ENCODE measurements around the gene S100Z.
"Not testable (repeated sequence)": the region's sequence is repeated elsewhere in the genome, so short reads cannot be mapped to it uniquely, and the experiment has no call there.

The S100Z gene

DNA sequence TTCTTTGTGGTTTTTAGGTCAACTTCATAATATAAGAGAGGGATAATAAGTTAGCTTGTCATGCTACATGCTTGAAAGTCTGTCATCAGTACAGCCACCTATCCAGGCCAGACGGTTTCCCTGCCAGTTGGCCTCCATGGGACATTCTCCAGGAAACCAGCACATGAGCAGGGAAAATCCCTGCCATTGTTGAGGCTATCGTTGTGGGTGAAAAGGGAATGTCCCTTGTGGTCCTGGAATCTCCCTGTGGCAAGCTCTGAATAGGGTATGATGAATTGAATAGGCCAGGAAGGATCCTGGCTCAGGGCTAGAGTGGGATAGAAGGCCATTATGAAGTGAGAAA lies 18.7 kb upstream of the S100Z start:
- no peak for DNase-seq

DNA sequence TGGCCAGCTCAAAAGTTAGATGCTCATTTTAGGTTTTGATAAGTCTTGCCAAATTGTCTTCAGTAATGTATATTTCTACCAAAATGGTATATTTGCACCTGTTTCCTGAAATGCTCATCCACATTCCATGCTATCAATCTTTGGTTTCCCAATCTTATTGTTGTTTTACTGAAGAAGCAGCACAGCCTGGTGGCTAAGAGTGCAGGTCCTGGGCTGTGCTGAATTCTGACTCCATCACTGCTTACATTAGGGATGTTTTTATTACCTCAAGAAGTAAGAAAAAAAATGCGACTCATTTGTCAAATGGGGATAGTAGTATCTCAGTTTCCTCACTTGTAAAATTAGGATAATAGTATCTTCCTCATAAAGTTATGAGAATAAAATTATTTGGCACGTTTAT lies 13.6 kb upstream of the S100Z start:
- DNase-seq, result no peak

DNA sequence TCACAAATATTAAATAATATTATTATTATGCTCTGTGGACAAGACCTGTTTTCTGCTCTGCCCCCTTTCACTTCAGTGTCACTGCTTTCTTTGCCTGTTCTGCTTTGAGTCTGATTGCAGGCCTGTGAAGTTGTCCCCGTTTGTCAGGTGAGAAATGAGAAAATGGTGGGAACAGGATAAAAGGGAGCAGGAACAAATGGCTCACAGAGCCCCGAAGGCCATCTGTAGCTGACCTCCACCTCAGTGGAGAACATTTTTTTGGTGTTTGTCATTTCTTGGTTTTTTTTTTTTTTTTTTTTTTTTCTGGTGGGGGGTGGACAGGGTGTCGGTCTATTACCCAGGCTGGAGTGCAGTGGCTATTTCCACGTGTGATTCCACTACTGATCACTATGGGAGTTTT lies 13.2 kb upstream of the S100Z start:
- no peak for DNase-seq

DNA sequence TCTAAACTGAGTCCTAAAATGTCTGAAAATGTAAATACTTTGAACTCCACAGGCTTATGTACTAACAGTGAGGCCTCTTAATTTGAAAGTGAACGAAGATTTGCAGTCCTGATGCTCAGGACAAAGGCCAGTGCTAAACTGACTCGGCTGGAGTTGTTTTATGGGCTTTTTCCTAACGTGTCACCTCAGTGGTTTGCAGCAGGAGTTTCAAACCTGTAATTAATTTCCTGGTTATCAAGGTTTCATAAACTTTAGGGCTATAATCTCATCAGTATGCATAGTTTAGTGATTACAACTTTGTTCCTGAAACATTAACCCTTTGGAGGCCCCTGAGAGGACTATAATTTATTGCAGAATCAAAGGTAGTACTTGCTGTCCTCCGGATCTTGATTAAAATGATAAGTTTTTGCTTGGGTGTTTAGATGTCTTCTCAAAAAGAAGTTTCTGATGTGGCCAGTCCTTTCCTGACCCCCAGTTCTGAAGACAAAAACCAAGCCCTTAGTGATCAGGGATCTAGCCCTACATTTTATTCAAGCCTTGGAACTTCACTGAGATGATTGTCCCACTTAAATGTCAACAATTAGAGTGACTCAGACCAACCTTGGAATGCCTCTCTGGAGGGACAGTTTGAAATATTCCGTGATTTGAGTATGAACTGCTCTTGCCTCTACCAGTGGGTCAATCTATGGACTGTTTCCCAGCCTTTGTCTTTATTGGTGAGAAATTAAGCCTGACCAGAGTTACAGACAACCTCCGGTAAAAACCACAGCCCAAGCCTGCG lies 11.1 kb upstream of the S100Z start:
- DNase-seq, result no peak

DNA sequence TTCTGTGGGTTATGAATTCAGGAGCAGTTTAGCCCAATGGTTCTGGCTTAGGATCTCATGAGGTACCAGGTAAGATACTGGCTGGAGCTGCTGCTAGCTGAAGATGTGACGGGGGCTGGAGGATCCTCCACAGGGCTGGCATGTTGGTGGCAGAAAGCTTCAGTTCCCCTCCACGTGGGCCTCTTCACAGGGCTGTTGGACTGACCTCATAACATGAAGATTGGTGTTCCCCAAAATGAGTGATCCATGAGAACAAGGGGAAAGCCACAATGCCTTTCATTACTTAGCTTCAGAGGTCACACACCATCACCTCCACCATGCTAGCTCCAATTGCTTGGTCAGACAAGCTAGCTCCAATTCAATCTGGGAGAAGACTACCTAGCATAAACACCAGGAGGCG lies 8.5 kb upstream of the S100Z start:
- no peak for DNase-seq

DNA sequence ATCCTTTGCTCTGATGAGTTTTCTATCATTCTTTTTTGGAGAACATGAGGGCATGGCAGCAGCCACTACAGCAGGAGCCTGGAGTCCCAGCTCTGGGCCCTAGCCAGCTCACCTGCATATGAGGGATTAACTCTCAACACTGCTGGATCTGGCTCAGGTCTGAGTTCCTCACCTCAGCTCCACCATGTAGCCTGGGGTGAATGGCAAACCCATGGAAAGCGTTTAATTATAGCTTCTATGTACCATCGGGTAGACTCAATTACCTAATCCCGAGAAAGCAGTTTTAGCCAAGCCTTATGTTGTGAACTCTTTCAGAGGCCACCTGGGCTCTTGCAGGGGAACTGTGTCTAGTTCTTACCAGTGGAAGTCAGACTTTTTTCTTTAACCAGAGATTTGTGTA lies 3.9 kb upstream of the S100Z start:
- DNase-seq, result no peak

DNA sequence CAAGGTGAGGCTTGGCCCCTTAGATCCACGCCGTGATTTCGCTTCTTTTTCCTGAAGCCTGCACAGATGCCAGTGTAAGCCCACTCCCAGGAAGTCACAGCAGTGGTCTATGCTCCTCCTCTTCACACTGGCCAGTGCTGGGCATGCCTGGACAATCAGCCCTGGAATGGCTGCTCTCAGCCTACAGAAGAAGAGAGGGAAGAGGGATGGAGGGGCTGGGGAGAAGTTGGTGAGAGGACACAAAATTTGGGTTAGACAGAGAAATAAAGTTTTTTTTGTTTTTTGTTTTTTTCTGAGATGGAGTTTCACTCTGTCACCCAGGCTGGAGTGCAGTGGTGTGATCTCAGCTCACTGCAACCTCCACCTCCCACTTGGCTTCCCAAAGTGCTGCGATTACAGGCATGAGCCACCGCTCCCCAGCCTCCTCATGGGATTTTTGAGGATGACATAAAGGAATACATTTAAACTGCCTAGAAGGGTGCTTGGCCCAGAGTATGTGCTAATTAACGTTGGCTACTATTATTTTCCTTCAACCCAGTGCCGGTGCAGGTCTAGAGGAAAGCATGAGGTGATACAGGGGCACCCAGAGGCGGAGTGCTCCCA lies 830 bp downstream of the S100Z start:
- DNase-seq, result no peak

DNA sequence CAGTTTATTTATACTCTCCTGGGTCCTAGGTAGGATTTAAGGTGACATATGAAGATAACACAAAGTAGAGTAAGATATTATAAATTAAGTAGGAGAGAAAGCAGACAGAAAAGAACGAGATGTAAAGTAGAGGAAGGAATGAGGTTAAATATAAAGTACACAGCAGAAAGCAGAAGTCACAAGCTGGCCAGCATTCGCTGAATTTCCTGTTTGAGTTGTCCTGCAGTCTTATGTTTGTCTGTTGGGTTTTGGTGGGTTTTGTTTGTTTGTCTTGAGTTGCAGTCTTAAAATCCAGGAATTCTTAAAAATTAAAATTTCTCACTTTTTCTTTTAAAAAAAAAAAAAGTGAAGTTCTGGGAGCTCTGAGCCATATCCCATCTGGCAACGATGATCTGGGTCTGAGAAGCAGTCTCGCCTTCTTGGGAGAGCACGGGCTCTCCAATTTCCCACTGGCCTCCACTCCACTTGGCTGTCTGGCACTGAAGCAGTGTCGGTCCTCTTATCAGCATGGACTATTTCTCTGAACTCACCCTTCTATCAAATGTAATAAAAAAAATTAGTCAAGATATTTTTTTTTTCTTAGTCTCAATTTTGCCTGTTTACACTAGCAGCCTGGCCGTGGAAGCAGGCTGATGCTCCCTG lies 2.0 kb downstream of the S100Z start:
- no peak for DNase-seq

DNA sequence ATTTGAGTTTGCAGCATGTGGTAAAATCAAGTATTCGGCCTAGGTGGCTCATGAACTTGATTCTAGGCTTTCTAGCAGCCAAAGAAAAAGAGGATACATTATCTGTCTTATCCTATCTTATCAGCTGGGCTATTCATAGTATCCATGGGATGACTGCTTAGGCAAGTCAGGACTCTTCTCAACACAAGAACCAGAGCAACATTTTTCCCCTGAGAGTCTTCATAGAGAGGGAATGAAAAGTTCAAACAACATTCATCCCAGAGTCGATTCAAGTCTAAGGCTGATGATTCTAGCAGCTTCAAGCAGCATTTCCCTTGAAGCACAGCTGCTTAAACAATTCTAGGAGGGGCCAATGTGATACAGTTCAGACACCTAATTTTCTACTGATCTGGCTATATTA lies 3.0 kb downstream of the S100Z start:
- no peak for DNase-seq

DNA sequence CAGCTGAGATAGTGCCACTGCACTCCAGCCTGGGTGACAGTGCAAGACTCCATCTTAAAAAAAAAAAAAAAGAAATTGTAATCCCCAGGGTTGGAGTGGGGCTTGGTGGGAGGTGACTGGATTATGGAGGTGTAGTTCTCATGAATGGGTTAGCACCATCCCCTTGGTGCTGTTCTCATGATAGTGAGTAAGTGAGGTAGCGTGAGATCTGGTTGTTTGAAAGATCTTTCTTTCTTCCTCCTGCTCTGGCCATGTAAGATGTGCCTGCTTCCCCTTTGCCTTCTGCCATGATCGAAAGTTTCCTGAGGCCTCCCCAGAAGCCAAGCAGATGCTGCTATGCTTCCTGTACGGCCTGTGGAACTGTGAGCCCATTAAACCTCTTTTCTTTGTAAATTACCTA lies 3.9 kb downstream of the S100Z start:
- DNase-seq, result not testable (repeated sequence)

DNA sequence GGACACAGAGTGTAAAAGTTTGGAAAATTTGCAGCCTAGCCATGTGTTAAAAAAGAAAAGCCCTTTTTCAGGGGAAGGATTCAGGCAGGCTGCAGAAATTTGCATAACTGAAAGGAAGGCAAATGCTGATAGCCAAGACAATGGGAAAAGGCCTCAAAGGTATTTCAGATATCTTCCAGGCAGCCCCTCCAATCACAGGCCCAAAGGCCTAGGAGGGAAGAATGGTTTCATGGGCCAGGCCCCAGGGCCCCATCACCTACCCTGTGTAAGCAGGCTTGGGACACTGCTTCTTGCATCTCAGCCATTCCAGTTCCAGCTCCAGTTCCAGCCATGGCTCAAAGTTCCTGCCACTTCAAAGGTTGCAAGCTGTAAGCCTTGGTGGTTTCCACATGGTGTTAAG lies 4.8 kb downstream of the S100Z start:
- no peak for DNase-seq

DNA sequence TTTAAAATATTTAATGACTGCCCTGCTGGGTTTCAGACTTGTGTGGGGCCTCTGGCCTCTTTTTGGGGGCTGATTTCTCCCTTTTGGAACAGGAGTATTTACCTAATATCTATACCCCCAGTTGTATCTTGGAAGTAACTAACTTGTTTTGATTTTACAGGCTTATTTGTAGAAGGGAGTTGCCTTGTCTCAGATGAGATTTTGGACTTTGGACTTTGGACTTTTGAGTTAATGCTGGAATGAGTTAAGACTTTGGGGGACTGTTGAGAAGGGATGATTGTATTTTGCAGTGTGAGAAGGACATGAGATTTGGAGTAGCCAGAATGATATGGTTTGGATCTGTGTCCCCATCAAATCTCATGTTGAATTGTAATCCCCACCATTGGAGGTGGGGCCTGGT lies 5.7 kb downstream of the S100Z start:
- not testable (repeated sequence) for DNase-seq

DNA sequence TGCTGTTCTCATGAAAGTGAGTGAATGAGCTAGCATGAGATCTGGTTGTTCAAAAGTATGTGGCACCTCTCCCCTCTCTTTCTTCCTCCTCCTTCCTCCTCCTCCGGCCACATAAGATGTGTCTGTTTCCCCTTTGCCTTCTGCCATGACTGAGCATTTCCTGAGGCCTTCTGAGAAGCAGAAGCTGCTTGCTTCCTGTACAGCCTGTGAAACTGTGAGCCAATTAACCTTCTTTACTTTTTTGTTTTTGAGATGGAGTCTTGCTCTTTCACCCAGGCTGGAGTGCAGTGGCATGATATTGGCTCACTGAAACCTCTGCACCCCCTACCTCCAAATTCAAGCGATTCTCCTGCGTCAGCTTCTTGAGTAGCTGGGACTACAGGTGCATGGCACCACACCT lies 6.1 kb downstream of the S100Z start:
- no peak for DNase-seq

DNA sequence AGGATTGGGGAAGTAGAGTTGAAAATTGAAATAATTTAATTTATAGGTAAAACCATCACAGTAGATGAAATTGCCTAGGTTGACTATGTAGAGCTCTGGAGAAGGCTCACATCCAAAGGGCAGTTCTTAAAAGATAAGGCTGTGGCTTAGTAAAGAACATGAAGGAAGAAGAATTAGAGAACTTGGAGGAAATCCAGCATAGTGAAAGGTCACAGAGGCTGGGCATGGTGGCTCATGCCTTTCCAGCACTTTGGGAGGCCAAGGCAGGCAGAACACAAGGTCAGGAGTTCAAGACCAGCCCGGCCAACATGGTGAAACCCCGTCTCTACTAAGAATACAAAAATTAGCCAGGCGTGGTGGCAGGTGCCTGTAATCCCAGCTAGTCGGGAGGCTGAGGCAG lies 7.0 kb downstream of the S100Z start:
- DNase-seq, result not testable (repeated sequence)

DNA sequence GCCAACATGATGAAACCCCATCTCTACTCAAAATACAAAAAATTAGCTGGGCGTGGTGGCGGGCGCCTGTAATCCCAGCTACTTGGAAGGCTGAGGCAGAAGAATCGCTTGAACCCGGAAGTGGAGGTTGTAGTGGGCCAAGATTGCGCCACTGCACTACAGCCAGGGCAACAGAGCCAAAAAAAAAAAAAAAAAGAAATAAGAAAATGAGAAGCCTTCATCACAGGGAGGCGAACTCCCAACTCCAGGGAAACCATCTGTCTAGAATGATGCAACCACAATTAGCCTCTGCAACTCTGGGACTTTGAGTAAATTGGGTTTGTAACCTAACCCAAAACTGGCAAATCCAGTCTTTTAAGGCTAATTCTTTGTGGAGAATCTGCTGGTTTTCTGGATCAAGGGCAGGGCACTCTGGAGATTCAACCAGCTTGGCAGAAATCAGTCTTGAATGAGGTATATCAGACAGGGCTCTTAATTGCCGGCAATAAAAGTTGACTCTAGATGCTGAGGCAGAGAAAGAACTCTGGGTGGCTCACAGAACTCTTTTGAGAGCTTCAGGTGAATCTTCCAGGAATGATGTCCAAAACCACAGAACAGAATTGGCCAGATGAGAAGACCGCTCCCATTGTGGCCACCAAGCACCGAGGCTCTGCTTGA lies 9.9 kb downstream of the S100Z start:
- DNase-seq, result no peak

DNA sequence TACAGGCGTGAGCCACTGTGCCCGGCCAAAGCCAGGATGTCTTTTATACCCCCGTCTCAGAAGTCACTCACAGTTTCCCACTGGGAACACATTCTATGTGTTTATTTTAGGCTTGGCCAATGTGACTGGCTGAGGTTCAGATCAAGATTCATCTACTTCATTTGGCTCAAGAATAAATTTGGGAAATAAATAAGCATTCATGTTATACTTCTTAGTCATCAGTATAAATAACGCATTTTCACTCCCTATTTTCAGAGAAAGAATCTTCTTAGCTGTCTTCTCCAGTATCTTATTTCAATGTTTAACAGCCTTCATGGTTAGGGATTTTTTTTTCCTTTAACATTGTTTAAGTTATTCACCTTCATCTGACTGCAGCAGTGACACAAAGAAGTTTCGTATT lies 11.8 kb downstream of the S100Z start:
- DNase-seq, result no peak

DNA sequence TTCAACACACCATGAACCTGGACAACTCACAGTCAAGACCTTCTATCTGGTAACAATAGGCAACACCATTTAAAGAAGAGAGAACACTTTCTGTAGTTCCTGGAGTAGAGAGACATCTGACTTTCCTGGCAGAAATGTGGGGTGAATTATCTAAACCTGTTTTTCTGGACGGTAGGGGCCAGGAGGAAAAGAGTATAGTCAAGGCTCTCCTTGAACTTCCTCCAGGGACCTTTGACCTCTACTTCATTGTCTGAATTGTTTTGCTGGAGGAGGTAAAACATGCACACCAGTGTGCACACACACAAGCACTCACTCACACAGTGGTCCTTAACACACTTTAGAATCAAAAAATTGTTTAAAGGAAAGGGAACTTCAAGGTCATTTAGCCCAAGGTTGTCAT lies 13.2 kb downstream of the S100Z start:
- DNase-seq, result no peak

DNA sequence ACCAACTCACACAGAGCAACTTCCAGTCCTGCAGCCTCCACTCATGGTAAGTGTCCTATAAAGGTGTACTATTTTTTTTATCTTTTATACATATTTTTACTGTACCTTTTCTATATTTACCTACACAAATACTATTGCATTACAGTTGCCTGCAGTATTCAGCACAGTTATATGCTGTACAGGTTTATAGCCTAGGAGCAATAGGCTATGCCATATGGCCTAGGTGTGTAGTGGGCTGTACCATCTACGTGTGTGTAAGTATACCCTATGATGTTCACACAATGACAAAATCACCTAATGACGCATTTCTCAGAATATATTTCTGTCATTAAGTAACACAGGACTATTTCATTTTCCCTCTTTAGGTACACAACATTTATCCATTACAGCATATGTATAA lies 16.7 kb downstream of the S100Z start:
- no peak for DNase-seq

DNA sequence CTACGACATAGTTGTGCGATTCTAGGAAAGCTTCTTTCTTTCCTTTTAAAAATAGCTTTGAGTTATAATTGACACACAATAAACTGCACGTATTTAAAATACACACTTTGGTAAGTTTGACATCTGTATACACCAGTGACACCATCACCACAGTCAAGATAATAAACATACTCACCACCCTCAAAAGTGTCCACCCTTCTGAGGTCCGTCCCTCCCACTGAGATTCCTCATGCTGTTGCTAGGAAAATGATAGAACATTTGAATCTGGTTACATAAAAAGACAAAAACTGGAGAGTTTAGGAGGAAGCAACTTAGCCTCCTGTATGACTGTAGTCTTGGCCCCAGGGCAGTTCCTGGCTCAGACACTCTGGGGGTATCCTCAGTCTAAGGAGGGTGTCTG lies 17.2 kb downstream of the S100Z start:
- no peak for DNase-seq

DNA sequence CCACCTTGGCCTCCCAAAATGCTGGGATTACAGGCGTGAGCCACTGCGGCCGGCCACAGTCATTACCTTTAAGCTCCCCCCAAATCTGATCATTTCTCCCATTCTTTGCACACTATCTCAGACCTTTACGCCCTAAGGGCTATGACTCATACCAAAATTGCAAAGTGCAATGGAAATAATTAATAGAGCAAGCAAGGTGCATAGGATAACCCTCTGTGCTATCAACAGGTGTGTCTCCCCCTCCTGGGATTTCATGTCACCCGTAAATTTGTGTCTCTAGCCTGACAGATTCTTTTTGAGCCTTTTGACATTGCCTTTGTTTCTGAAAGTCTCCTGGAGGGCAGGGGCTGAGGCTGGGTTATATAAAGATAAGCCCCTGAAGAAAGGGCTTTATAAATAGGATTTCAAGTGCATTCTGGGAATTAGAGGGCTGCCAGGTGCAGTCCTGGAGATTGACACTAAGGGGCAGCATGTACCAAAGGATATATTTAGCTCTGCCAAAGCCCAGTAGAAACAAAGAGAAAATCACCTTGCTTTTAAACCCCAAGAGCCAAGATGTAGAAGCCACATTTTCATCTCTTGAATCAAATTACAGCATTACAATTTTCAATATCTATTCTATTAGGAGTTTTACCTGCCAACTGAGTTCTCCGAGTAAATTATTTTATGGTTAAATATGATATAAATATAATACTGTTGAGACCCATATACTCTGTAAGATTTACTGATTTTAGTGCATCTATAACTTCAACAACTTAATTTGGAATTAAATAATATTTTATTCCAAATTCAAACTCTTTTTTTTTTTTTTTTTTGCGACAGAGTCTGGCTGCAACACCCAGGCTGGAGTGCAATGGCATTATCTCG lies 18.2 kb downstream of the S100Z start:
- DNase-seq, result peak; percentile 12

DNA sequence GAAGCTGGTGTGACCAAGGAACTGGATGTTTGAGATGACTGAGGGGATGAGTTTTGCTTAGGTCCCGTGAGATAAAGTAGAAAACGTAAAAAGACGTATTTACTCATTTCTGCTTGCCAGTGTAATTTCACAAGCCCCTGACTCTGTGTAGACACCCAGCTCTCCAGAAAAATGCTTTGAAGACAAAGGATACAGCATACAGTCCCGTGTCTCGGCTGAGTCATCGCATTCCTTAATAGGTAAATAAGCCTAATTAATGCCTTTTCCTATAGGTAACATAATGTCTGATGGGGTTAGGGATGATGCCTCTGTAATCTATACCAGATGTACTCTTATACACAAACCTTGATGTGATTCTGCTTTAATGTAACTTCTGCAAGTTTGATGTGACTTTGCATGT lies 20.2 kb downstream of the S100Z start:
- DNase-seq, result no peak

DNA sequence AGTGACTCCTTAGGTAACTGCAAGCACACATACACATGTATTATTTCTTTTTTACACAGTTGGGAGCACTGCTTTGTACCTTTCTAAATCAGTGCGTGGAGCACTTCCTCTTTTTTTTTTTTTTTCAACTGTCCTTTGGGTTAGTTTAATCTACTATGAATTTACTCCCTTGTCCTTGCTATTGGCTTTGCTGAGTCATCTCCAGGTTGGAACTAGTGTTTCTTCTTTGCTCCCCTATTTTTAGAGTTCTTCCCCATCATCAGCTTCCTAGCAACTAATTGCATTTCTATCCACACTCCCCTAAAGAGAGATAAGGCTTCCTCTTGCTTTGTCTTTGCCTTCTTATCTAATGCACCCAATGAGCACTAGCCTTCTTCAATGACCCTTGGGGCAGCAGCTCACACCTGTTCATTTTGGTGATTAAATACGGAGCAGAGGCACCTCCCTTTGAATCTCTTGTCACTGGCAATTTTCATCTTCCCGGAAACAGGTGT lies 24.3 kb downstream of the S100Z start:
- peak; percentile 34 for DNase-seq

DNA sequence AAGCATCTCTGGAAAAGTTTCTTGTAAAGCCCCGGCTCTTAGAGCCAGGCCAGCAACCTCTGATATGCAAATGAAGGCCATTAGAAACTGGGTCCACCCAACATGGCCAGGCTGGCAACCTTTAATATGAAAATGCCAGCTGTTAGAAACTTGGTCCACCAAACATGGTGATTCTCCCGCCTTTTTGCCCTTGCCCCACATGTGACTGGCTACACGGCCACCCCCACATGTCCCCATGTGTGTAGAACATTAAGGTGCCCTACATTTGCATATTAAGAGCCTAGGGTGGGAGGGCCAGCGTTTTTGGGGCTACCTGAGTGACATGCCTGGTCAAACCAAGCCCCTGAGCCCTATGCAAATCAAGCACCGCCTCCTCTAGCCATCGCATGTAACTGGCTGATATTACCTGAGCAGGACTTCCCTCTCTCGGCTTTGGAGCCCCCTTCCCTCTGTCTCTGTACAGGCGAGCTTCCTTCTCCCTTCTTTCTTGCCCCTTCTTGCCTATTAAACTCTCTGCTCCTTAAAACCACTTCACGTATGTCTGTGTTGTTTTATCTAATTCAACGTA lies 39.0 kb downstream of the S100Z start:
- no peak for DNase-seq
